Panc1 (cell line): Measurements from ENCODE around the gene TUBA3E. TPM values are rescaled to one million over a fixed set of nuclear protein-coding genes. Genes with fewer than 3 reads are reported as not detected.
"Not testable (repeated sequence)": the region's sequence is repeated elsewhere in the genome, so short reads cannot be mapped to it uniquely, and the experiment has no call there.

Experiments
- ATAC-seq: fragments of 200-7000 bp; cut with Tn5 transposase; 2 replicates; pipeline ENCODE4 v1.9.1; 2020; ENCODE audit warnings: mild to moderate bottlenecking, moderate library complexity
- BruUV-seq: library from RNA; stranded (reverse); fragments of 400-500 nt; replicated peaks from 2 replicates; lab custom pipeline; 2021; lab: Mats Ljungman, UMichigan
- CTCF ChIA-PET: fragments of 300-600 bp; sonication (Branson Sonifier 250); formaldehyde crosslinking; loops from one replicate; lab custom pipeline; 2022; ENCODE audit warnings: antibody characterized with exemption; lab: Charles Lee
- POLR2A ChIA-PET: fragments of 300-600 bp; sonication (Branson Sonifier 250); formaldehyde crosslinking; loops from one replicate; lab custom pipeline; 2022; ENCODE audit warnings: antibody characterized with exemption; lab: Charles Lee
- DNase-seq: peaks from one replicate; pipeline ENCODE4 v3.0.0-alpha.2; 2010; ENCODE audit warnings: low read depth, low spot score
- H3K27ac ChIP-seq: 2 replicates; pipeline ENCODE4 v1.5.1; 2011; ENCODE audit warnings: mild to moderate bottlenecking, low read length, inconsistent platforms
- H3K27me3 ChIP-seq: fragments of 200-500 bp; sonication (Bioruptor generic); 2 replicates; pipeline ENCODE4 v1.6.0; 2014; ENCODE audit warnings: low read length, inconsistent platforms; ENCODE audit not compliant: control insufficient read depth, insufficient read depth
- H3K36me3 ChIP-seq: fragments of 200-500 bp; sonication (Bioruptor generic); 2 replicates; pipeline ENCODE4 v1.5.1; 2014; ENCODE audit warnings: inconsistent platforms, mild to moderate bottlenecking, low read length, moderate library complexity; ENCODE audit not compliant: control insufficient read depth, insufficient read depth
- H3K4me1 ChIP-seq: 2 replicates; pipeline ENCODE4 v1.5.1; 2011; ENCODE audit warnings: inconsistent platforms, mild to moderate bottlenecking, low read length, moderate library complexity; ENCODE audit not compliant: control insufficient read depth, insufficient read depth
- H3K4me3 ChIP-seq, 2 experiments: 2 replicates each; pipeline ENCODE4 v1.5.1; 2011 to 2012; ENCODE audit warnings: low read depth in 2 of 2, low read length in 2 of 2, mild to moderate bottlenecking in 2 of 2, inconsistent platforms in 1 of 2, moderate library complexity in 1 of 2
- H3K9me3 ChIP-seq: fragments of 200-500 bp; sonication (Bioruptor generic); 2 replicates; pipeline ENCODE4 v1.5.1; 2014; ENCODE audit warnings: low read depth, mild to moderate bottlenecking, inconsistent platforms, low read length, moderate library complexity; ENCODE audit not compliant: control insufficient read depth, insufficient read depth
- POLR2AphosphoS5 ChIP-seq: IDR thresholded peaks from 2 replicates; pipeline ENCODE4 v1.6.1; 2012; ENCODE audit warnings: mild to moderate bottlenecking, low read depth, low read length, moderate library complexity
- REST ChIP-seq, 2 experiments: IDR thresholded peaks; 2 replicates each; pipeline ENCODE4 v1.6.1; 2011 to 2012; ENCODE audit warnings: low read depth in 2 of 2, control low read depth in 1 of 2, low read length in 1 of 2, mild to moderate bottlenecking in 1 of 2, moderate library complexity in 1 of 2; ENCODE audit not compliant: insufficient read depth in 1 of 2
- SIN3A ChIP-seq: IDR thresholded peaks from 2 replicates; pipeline ENCODE4 v1.6.1; 2012; ENCODE audit warnings: low read depth, mild to moderate bottlenecking, low read length, moderate library complexity, borderline replicate concordance; ENCODE audit not compliant: insufficient read depth
- TCF7L2 ChIP-seq: IDR thresholded peaks from 2 replicates; pipeline ENCODE4 v1.6.1; 2011; ENCODE audit warnings: mild to moderate bottlenecking, low read depth, low read length, inconsistent platforms
- in situ Hi-C: cut with HindIII; loops from 2 replicates; pipeline ENCODE4 v1.10.0; 2016; ENCODE audit warnings: low sequenced_read_pairs, low pct_unique_long_range_greater_than_20kb
- intact Hi-C: fragments of 100-400 bp; cut with micrococcal nuclease; formaldehyde crosslinking; loops from one replicate; pipeline ENCODE4 v1.10.0; 2022; ENCODE audit not compliant: unreplicated experiment
- total RNA-seq: library from RNA; stranded (reverse); gene quantifications from one replicate; pipeline ENCODE4 v1.2.1, GENCODE V29; 2021; ENCODE audit not compliant: unreplicated experiment
- TF ChIP-seq, protein P1 (sequence below): fragments of 450-650 bp; IDR thresholded peaks from 2 replicates; pipeline ENCODE4 v1.5.1; 2017; ENCODE audit warnings: mild to moderate bottlenecking

The TUBA3E gene
- total RNA-seq, 1 experiment from 2014 or later, result not detected

- BruUV-seq, in situ Hi-C loops, H3K27ac ChIP-seq, H3K9me3 ChIP-seq, H3K36me3 ChIP-seq, ATAC-seq, H3K27me3 ChIP-seq, H3K4me3 ChIP-seq, POLR2A ChIA-PET, CTCF ChIA-PET, intact Hi-C loops, DNase-seq, H3K4me1 ChIP-seq: not testable (repeated sequence)
Observed at GRCh38 chr2:130233066-130233465, 34.8 kb upstream of the TUBA3E start.

DNA sequence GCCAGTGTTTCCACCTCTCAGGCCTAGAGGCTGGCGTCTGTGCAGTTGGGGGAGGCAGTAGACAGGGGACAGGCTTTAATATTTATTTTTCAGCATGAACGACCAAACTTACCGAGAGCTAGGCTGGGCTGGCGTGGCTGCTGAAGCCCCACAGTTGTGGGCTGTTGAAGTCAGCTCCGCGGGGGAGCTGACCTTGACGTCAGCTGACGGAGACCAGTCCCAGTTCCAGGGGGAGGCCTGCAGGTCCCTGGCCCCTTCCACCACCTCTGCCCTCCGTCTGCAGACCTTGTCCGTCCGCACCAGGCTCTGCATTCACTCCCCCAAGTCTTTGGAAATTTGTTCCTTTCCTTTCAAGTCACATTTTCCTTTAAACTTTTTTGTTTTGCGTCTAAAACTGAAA lies 33.4 kb upstream of the TUBA3E start:
- H3K4me1 ChIP-seq, result no peaks in the 10 kb centered on the region
- no peaks in the 10 kb centered on the region for H3K36me3 ChIP-seq
- ATAC-seq (no peak), DNase-seq (no peak)
- in situ Hi-C loops (no loop called here), intact Hi-C loops (no loop called here)
- CTCF ChIA-PET, result interaction anchor here (0.6 kb wide), 1 partner anchor 50 kb away, joined by 5 read pairs; the partner anchor contains the start of gene SMPD4
- no peaks in the 10 kb centered on the region for H3K27me3 ChIP-seq
- BruUV-seq, result no TSS peak
- TF ChIP-seq, protein P1, sequence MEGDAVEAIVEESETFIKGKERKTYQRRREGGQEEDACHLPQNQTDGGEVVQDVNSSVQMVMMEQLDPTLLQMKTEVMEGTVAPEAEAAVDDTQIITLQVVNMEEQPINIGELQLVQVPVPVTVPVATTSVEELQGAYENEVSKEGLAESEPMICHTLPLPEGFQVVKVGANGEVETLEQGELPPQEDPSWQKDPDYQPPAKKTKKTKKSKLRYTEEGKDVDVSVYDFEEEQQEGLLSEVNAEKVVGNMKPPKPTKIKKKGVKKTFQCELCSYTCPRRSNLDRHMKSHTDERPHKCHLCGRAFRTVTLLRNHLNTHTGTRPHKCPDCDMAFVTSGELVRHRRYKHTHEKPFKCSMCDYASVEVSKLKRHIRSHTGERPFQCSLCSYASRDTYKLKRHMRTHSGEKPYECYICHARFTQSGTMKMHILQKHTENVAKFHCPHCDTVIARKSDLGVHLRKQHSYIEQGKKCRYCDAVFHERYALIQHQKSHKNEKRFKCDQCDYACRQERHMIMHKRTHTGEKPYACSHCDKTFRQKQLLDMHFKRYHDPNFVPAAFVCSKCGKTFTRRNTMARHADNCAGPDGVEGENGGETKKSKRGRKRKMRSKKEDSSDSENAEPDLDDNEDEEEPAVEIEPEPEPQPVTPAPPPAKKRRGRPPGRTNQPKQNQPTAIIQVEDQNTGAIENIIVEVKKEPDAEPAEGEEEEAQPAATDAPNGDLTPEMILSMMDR, result no peak
- TF ChIP-seq POLR2AphosphoS5 (no peak), REST (IDR thresholded peaks at IDR 0.05; ENCODE audit: insufficient read depth in 1 of 2, low read depth in 2 of 2, low read length in 1 of 2) (no peak), SIN3A (no peak), TCF7L2 (no peak)
- POLR2A ChIA-PET, result no interaction called here
- H3K9me3 ChIP-seq, result no peaks in the 10 kb centered on the region
- H3K27ac ChIP-seq, result no peak overlapping the region
- H3K4me3 ChIP-seq, result no peak overlapping the region

- H3K4me1 ChIP-seq, BruUV-seq, intact Hi-C loops: not testable (repeated sequence)
Observed at GRCh38 chr2:130230907-130231306, 32.7 kb upstream of the TUBA3E start.

DNA sequence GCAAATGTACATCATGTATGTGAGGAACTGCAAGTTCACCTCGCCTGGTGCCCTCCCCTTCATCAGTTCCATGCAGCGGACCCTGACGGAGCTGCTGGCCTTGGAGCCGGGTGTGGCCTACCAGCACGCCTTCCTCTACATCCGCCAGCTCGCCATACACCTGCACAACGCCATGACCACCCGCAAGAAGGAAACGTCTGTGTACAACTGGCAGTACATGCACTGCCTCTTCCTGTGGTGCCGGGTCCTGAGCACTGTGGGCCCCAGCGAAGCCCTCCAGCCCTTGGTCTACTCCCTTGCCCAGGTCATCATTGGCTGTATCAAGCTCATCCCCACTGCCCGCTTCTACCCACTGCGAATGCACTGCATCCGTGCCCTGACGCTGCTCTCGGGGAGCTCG lies 32.1 kb upstream of the TUBA3E start:
- POLR2A ChIA-PET, BruUV-seq, H3K27me3 ChIP-seq, CTCF ChIA-PET, H3K27ac ChIP-seq, H3K9me3 ChIP-seq, H3K4me3 ChIP-seq, in situ Hi-C loops, ATAC-seq, H3K4me1 ChIP-seq, H3K36me3 ChIP-seq, intact Hi-C loops, DNase-seq: not testable (repeated sequence)

More at GRCh38 chr2:130230907-130231306, 32.7 kb upstream of the TUBA3E start:
- DNase-seq, CTCF ChIA-PET, in situ Hi-C loops, H3K27ac ChIP-seq, POLR2A ChIA-PET, ATAC-seq, H3K27me3 ChIP-seq, H3K9me3 ChIP-seq, H3K36me3 ChIP-seq, H3K4me3 ChIP-seq: not testable (repeated sequence)

GRCh38 chr2:130229161-130229510 lies 30.9 kb upstream of the TUBA3E start:
- CTCF ChIA-PET, POLR2A ChIA-PET, H3K36me3 ChIP-seq, DNase-seq, H3K4me3 ChIP-seq, BruUV-seq, H3K27ac ChIP-seq, H3K9me3 ChIP-seq, ATAC-seq, H3K4me1 ChIP-seq, H3K27me3 ChIP-seq, intact Hi-C loops, in situ Hi-C loops: not testable (repeated sequence)
